HCT116 (cell line): Measurements from ENCODE around the gene COL9A3.

Experiments used
- ELF1 ChIP-seq: IDR thresholded peaks from 2 replicates; pipeline ENCODE4 v1.6.1; 2012; ENCODE audit warnings: low read depth, borderline replicate concordance
- EZH2 ChIP-seq: fragments of 200-600 bp; sonication (generic); IDR thresholded peaks from 2 replicates; pipeline ENCODE4 v1.6.1; 2017; ENCODE audit warnings: antibody characterized with exemption, mixed run types
- MAX ChIP-seq: IDR thresholded peaks from 2 replicates; pipeline ENCODE4 v1.6.1; 2012
- POLR2AphosphoS5 ChIP-seq: IDR thresholded peaks from 2 replicates; pipeline ENCODE4 v1.6.1; 2011; ENCODE audit warnings: mild to moderate bottlenecking, low read depth, low read length, moderate library complexity
- RAD21 ChIP-seq: IDR thresholded peaks from 2 replicates; pipeline ENCODE4 v1.6.1; 2012; ENCODE audit warnings: low read depth, mild to moderate bottlenecking
- SIN3A ChIP-seq: IDR thresholded peaks from 2 replicates; pipeline ENCODE4 v1.6.1; 2012; ENCODE audit warnings: low read depth
- TCF7L2 ChIP-seq: IDR thresholded peaks from 2 replicates; pipeline ENCODE4 v1.7.0; 2011; ENCODE audit warnings: borderline replicate concordance, inconsistent platforms; ENCODE audit not compliant: insufficient read depth, insufficient read length; ENCODE audit errors: extremely low read depth
- YY1 ChIP-seq: IDR thresholded peaks from 2 replicates; pipeline ENCODE4 v1.6.1; 2011; ENCODE audit warnings: low read length, low read depth, moderate library complexity, mild to moderate bottlenecking; ENCODE audit not compliant: insufficient replicate concordance; ENCODE audit errors: extremely low read depth
- TF ChIP-seq, protein P1 (sequence below), 3 experiments: fragments of 200-600 bp in 1 of 3; sonication (generic) in 1 of 3; IDR thresholded peaks in 2 of 3; conservative IDR thresholded peaks in 1 of 3; 2 replicates each; pipeline ENCODE4 v1.5.1; 2012 to 2017; ENCODE audit warnings: low read depth in 2 of 3, low read length in 2 of 3, antibody characterized with exemption in 1 of 3, borderline replicate concordance in 1 of 3, control low read depth in 1 of 3, mild to moderate bottlenecking in 1 of 3, mixed read lengths in 1 of 3, mixed run types in 1 of 3, moderate library complexity in 1 of 3; ENCODE audit not compliant: insufficient read depth in 1 of 3

GRCh38 chr20:62807444-62808210, 9.2 kb upstream of the COL9A3 start:
- TF ChIP-seq MAX (no peak), POLR2AphosphoS5 (0 out of 2 replicates have a peak, but pooled peaks have one; percentile 5), YY1 (no peak), RAD21 (no peak), TCF7L2 (no peak), EZH2 (no peak), SIN3A (no peak), ELF1 (no peak)
- TF ChIP-seq, protein P1, sequence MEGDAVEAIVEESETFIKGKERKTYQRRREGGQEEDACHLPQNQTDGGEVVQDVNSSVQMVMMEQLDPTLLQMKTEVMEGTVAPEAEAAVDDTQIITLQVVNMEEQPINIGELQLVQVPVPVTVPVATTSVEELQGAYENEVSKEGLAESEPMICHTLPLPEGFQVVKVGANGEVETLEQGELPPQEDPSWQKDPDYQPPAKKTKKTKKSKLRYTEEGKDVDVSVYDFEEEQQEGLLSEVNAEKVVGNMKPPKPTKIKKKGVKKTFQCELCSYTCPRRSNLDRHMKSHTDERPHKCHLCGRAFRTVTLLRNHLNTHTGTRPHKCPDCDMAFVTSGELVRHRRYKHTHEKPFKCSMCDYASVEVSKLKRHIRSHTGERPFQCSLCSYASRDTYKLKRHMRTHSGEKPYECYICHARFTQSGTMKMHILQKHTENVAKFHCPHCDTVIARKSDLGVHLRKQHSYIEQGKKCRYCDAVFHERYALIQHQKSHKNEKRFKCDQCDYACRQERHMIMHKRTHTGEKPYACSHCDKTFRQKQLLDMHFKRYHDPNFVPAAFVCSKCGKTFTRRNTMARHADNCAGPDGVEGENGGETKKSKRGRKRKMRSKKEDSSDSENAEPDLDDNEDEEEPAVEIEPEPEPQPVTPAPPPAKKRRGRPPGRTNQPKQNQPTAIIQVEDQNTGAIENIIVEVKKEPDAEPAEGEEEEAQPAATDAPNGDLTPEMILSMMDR (IDR thresholded peaks at IDR 0.05 in 2 of 3, conservative IDR thresholded peaks at IDR 0.05 in 1 of 3; ENCODE audit: borderline replicate concordance in 1 of 3, insufficient read depth in 1 of 3, low read depth in 2 of 3, low read length in 2 of 3), result no peak
